MM.1S (cell line): ENCODE measurements around the gene NUTM2E.
"Not testable (repeated sequence)": the region's sequence is repeated elsewhere in the genome, so short reads cannot be mapped to it uniquely, and the experiment has no call there.

Source experiments
- DNase-seq: peaks from one replicate; pipeline ENCODE4 v3.0.0-alpha.2; 2015
- H2AFZ ChIP-seq: fragments of 300-600 bp; sonication (generic); 2 replicates; pipeline ENCODE4 v1.6.0; 2016; ENCODE audit warnings: antibody characterized with exemption, low read length
- H3F3A ChIP-seq: fragments of 300-600 bp; sonication (generic); 2 replicates; pipeline ENCODE4 v1.6.1; 2016; ENCODE audit warnings: mild to moderate bottlenecking, antibody characterized with exemption, low read length, moderate library complexity, mixed read lengths; ENCODE audit not compliant: insufficient read depth
- H3K27ac ChIP-seq: fragments of 300-600 bp; sonication (generic); 2 replicates; pipeline ENCODE4 v1.5.1; 2016; ENCODE audit warnings: mild to moderate bottlenecking, low read length
- H3K27me3 ChIP-seq: fragments of 300-600 bp; sonication (generic); replicated peaks from 2 replicates; pipeline ENCODE4 v1.6.0; 2016; ENCODE audit warnings: low read length; ENCODE audit not compliant: insufficient read depth
- H3K36me3 ChIP-seq: fragments of 300-600 bp; sonication (generic); replicated peaks from 2 replicates; pipeline ENCODE4 v1.6.1; 2016; ENCODE audit warnings: mild to moderate bottlenecking, low read length, mixed read lengths; ENCODE audit not compliant: insufficient read depth
- H3K4me1 ChIP-seq: fragments of 300-600 bp; sonication (generic); 2 replicates; pipeline ENCODE4 v1.6.1; 2016; ENCODE audit warnings: low read length, mixed read lengths
- H3K4me2 ChIP-seq: fragments of 300-600 bp; sonication (generic); 2 replicates; pipeline ENCODE4 v1.6.0; 2016; ENCODE audit warnings: low read depth, low read length
- H3K4me3 ChIP-seq: fragments of 300-600 bp; sonication (generic); 2 replicates; pipeline ENCODE4 v1.5.1; 2016; ENCODE audit warnings: low read length, mixed read lengths
- H3K79me2 ChIP-seq: fragments of 300-600 bp; sonication (generic); 2 replicates; pipeline ENCODE4 v1.6.1; 2016; ENCODE audit warnings: mixed run types, low read length, mixed read lengths
- H3K9ac ChIP-seq: fragments of 300-600 bp; sonication (generic); 2 replicates; pipeline ENCODE4 v1.6.1; 2016; ENCODE audit warnings: low read length, mixed read lengths
- H3K9me2 ChIP-seq: fragments of 300-600 bp; sonication (generic); replicated peaks from 2 replicates; pipeline ENCODE4 v1.6.1; 2016; ENCODE audit warnings: mild to moderate bottlenecking, low read length, mixed read lengths; ENCODE audit not compliant: insufficient read depth
- H3K9me3 ChIP-seq: fragments of 300-600 bp; sonication (generic); replicated peaks from 2 replicates; pipeline ENCODE4 v1.6.1; 2016; ENCODE audit warnings: mild to moderate bottlenecking, low read length, mixed read lengths; ENCODE audit not compliant: insufficient read depth
- H4K20me1 ChIP-seq: fragments of 300-600 bp; sonication (generic); 2 replicates; pipeline ENCODE4 v1.6.1; 2016; ENCODE audit warnings: mild to moderate bottlenecking, low read length, moderate library complexity, mixed read lengths; ENCODE audit not compliant: insufficient read depth

NUTM2E gene

DNA sequence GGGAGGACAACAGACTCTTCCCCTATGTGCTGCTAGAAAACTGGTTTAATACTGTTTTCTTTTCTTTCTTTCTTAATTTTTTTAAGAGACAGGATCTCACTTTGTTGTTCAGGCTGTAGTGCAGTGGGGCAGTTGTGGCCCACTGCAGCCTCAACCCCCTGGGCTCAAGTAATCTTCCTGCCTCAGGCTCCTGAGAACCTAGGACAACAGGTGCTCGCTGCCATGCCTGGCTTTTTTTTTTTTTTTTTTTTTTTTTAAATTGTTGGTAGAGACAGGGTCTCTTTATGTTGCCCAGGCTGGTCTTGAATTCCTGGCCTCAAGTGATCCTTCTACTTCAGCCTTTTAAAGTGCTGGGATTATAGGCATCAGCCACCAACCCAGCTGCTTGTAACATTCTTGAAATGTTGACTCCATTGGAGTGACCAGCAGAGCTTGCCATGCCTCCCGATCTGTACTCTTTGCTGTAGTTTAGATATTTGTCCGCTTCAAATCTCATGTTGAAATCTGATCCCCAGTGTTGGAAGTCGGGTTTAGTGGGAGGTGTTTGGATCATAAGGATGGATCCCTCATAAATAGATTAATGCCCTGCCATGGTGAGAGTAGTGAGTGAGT, 34.5 kb upstream of the NUTM2E start:
- not testable (repeated sequence) for H3K27ac ChIP-seq, H3K4me2 ChIP-seq, H3K4me1 ChIP-seq, H3K9me2 ChIP-seq, H4K20me1 ChIP-seq, H2AFZ ChIP-seq, H3K9me3 ChIP-seq, DNase-seq, H3K79me2 ChIP-seq, H3K9ac ChIP-seq, H3K27me3 ChIP-seq, H3F3A ChIP-seq, H3K4me3 ChIP-seq, H3K36me3 ChIP-seq

- not testable (repeated sequence) for H3K4me3 ChIP-seq, H3K79me2 ChIP-seq, H2AFZ ChIP-seq, H3K9ac ChIP-seq, H3K4me2 ChIP-seq, H3F3A ChIP-seq, H3K4me1 ChIP-seq, H3K36me3 ChIP-seq, H3K27ac ChIP-seq, H3K9me2 ChIP-seq, H4K20me1 ChIP-seq, H3K9me3 ChIP-seq, DNase-seq, H3K27me3 ChIP-seq
These were observed 27.2 kb upstream of the NUTM2E start for GRCh38 chr10:79799337-79799736.

DNA sequence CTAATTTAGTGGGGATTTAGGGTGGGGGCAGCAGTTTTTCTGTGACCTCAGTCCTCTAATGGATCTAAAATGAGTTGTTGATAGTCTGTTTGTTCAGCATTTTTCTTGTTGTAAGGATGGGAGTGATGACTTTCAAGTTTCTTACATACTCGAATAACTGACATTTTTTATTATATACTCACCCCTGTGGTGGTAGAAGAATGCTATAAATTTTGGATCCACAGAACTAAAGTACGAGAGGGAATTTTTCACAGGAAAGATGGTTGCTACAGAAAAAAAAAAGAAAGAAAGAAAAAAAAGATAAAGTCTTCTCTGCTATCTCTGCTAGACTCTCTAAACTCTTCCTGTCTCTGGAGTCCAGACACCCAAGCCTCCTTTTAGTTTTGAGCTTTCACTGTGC, 20.7 kb upstream of the NUTM2E start:
- not testable (repeated sequence) for H3K36me3 ChIP-seq, H3K27ac ChIP-seq, DNase-seq, H3K9me2 ChIP-seq, H3K4me2 ChIP-seq, H3K27me3 ChIP-seq, H2AFZ ChIP-seq, H4K20me1 ChIP-seq, H3F3A ChIP-seq, H3K9me3 ChIP-seq, H3K79me2 ChIP-seq, H3K4me3 ChIP-seq, H3K9ac ChIP-seq, H3K4me1 ChIP-seq

- not testable (repeated sequence) for DNase-seq, H3K79me2 ChIP-seq, H3K9ac ChIP-seq, H3K27me3 ChIP-seq, H3K4me3 ChIP-seq, H3K9me2 ChIP-seq, H3K4me2 ChIP-seq, H4K20me1 ChIP-seq, H3F3A ChIP-seq, H3K36me3 ChIP-seq, H3K9me3 ChIP-seq, H3K4me1 ChIP-seq, H3K27ac ChIP-seq, H2AFZ ChIP-seq
These were observed 14.6 kb upstream of the NUTM2E start for GRCh38 chr10:79811895-79812294.

DNA sequence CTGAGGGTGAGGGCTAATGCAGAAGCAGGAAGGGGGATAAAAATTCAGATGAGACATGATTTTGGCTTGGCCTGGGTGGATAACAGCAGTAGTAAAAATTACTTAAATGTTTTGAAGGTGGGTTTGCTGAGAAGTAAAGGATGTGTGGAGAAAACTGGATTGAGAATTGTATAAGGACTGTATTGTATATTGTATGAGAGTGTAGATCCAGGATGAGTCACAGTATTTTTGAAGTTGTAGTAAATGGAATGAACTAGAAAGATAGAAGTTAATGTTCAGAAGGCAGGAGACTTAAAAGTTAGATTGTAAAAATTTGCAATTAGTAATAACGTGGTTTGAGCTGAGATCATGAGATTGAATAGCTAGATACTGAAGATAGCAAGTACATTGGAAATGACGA, 10.2 kb upstream of the NUTM2E start:
- not testable (repeated sequence) for H2AFZ ChIP-seq, H3K9me2 ChIP-seq, H3F3A ChIP-seq, H3K4me2 ChIP-seq, H4K20me1 ChIP-seq, DNase-seq, H3K4me1 ChIP-seq, H3K4me3 ChIP-seq, H3K9ac ChIP-seq, H3K27ac ChIP-seq, H3K79me2 ChIP-seq, H3K9me3 ChIP-seq, H3K27me3 ChIP-seq, H3K36me3 ChIP-seq

DNA sequence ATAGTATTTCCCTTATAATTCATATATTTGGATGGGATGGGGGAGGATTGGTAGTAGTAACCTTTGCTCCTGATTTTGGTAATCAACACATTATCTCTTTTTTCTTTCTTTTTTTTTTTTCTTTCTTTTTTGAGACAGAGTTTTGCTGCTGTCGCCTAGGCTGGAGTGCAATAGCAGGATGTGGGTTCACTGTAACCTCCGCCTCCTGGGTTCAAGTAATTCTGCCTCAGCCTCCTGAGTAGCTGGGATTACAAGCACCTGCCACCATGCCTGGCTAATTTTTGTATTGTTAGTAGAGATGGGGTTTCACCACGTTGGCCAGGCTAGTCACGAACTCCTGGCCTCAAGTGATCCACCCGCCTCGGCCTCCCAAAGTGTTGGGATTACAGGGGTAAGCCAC, 3.2 kb upstream of the NUTM2E start:
- H3K9ac ChIP-seq, H3K36me3 ChIP-seq, H3F3A ChIP-seq, H3K79me2 ChIP-seq, H2AFZ ChIP-seq, H3K4me1 ChIP-seq, H4K20me1 ChIP-seq, H3K4me2 ChIP-seq, H3K27me3 ChIP-seq, H3K9me3 ChIP-seq, H3K27ac ChIP-seq, H3K4me3 ChIP-seq, DNase-seq, H3K9me2 ChIP-seq: not testable (repeated sequence)

- not testable (repeated sequence) for H3F3A ChIP-seq, H4K20me1 ChIP-seq, H3K9ac ChIP-seq, H3K4me1 ChIP-seq, H3K4me2 ChIP-seq, H3K27ac ChIP-seq, H3K36me3 ChIP-seq, H3K9me2 ChIP-seq, H3K9me3 ChIP-seq, DNase-seq, H3K4me3 ChIP-seq, H3K79me2 ChIP-seq, H3K27me3 ChIP-seq, H2AFZ ChIP-seq
These were observed 940 bp upstream of the NUTM2E start for GRCh38 chr10:79825587-79826011.

DNA sequence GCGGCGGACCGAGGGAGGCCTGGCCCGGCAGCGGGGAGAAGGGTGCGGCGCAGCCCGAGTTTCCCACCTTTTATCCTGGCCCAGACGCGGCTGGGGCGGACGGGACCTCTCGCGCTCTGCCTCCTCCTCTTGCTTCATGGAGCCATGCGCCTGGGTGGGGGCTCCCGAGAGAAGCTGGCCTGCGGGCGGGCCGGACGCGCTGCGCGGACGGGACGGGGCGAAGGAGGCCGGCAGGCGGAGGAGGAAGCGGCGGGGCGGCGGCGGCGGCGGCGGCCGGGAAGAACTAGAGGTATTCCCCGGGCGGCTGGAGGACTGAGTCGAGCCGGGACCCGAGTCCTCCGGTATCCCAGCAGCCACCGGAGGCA, 426 bp upstream of the NUTM2E start:
- not testable (repeated sequence) for H3K27ac ChIP-seq, H3K9ac ChIP-seq, H2AFZ ChIP-seq, H3K4me1 ChIP-seq, H3K9me3 ChIP-seq, H3K4me2 ChIP-seq, DNase-seq, H4K20me1 ChIP-seq, H3K36me3 ChIP-seq, H3K27me3 ChIP-seq, H3K79me2 ChIP-seq, H3K9me2 ChIP-seq, H3K4me3 ChIP-seq, H3F3A ChIP-seq
